GM19463 (cell line): ENCODE data around the gene GHDC.
A peak's percentile ranks its signal among the peaks of the same experiment; 100 is the strongest.

Experiments
- ATAC-seq: cut with Tn5 transposase; IDR thresholded peaks from one replicate; pipeline ENCODE4 v1.9.1; 2021; ENCODE audit warnings: mild to moderate bottlenecking, moderate library complexity; ENCODE audit not compliant: unreplicated experiment

Gene GHDC

DNA sequence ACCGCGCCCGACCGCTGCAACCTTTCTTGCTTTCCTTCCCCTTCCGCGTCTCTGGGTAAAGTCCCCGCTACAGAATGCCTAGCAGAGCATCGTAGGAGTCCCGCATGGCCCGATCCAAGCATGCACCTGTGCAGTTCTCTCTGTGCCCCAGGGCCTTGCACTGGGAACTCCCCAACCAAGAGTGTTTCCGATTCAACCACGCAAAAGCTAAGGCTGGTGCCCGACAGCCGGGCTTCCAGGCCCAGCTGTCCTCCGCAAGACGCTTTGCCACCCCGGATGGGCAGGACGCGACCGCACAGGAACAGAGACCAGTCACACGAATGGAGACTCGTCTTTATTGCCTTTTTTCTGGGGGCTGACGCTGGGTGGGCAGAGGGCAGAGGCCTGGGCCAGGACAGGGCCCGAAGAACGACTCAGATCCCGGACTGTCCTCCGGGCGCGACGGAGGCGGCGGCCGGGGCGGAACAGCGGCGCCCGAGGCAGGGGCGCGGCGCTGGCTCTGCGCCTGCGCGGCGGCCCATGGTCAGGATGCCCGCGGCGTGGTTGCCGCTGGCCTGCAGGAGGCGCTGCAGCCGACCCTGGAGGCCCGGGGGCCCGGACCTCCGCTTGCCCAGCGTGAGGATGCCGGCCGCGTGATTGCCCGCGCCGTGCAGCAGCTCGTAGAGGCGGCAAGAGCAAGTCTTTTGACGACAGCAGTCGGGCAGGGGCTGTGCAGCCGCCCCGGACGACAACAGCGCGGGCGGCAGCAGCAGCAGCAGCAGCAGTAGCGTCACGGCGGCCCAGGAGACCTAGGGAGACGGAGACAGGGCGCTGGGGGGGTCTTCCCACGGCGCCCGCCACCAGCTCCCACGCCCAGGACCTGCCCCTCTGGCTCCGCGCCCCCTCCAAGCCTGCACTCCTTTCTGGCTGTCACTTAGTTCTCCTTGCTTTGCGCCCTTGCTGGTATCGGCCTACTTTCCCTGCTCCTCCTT, 10.3 kb downstream of the GHDC start:
- ATAC-seq: peak; percentile 55

DNA sequence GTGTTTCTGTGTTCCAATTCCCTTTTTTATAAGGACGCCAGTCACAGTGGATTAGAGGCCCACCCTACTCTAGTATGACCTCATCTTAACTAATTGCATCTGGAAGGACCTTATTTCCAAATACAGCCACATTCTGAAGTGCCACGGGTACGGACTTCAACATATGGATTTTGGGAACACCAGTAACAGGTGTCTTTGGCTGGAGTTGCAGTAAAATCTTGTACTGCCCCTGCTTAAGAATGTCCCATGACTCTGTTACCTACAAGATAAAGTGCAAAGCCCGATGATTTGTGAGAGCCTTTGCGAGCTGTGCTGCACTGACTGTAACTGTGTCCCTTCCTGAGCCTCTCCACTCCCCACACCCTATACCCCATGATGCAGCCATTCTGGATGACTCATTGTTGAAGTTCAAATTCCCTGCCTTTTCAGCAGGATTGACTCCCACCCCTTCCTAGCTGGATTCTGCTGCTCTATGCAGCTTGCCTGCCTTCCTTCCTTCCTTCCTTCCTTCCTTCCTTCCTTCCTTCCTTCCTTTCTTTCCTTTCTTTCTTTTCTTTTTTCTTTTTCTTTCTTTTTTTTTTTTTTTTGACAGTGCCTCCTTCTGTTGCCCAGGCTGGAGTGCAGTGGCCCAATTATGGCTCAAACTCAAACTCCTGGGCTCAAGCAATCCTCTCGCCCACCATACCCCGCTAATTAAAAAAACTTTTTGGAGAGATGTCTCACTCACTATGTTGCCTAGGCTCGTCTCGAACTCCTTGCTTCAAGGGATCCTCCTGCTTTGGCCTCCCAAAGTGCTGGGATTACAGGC, 11.2 kb downstream of the GHDC start:
- ATAC-seq: no peak

DNA sequence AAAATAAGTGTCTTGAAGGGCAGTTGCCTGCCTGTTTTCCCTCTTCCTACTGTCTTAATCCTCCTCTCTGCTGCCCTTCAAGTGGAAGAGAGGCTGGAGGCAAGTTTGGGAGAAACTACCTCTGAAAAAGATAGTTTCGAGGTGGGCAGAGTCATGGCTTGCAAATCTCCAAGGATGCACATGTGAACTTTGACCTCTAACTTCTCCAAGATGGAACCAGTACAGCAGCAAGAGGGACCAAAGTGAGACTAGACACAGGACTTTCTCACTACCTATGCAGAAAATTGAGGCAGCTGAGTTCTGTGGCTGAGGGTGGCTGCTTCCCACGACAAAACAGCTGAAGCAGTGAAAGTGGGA, 12.5 kb downstream of the GHDC start:
- ATAC-seq: no peak

- peak; percentile 38 for ATAC-seq
These were observed 13.1 kb downstream of the GHDC start, which contains the start of gene KCNH4 for GRCh38 chr17:42180922-42181850. KCNH4 (minus strand) TSS chr17:42181142; CDS start chr17:42180945, 197 bp downstream.

DNA sequence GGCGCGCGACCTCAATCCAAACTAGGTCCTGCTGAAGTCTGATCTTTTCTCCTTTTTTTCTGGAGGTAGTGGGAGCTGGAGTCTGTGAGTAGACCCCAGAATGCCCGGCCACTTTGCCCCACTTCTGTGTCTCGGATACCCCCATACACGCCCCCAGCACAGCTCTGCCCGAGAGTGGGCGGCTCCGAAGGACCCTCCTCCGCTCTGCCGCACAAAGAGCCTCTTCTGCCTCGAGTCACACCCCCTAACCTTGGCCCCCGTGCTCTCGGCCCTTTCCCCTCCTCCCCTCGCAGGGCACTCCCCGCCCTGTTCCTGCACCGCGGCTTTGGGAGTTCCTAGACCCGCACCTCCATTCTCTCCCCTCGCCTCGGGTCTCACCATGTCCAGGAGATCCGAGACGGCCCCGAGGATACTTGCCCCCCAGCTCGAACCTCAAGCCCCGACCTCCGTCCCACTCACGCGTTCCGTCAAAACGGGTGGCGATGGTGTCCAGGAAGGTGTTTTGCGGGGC, 13.8 kb downstream of the GHDC start:
- ATAC-seq: no peak

DNA sequence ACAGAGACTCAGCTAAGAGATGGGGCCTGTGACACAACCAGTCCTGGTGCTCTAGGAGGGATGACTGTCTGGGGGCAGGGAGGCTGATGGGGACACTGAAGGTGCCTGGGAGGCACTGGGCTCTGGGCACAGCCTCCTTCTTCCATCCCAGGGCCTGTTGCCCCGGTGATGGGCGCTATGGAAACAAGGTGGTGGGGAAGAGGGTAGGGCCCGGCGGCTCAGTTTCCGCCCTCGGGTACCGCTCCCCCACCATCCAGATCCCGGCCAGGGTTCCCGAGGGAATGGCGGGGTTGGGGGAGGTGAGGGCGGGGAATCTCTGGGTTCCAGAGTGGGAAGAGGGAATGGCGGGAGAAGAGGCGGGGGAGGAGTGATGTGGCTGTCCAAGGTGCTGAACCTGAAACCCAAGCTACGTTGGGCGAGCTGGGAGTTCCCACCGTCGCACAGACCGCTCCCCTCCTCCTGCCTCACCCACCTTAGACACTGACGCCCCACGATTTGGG, 14.3 kb downstream of the GHDC start:
- no peak for ATAC-seq

- no peak for ATAC-seq
These were observed 15.0 kb downstream of the GHDC start for GRCh38 chr17:42179335-42179734.

GRCh38 chr17:42178817-42179216, 15.5 kb downstream of the GHDC start:
- peak; percentile 50 for ATAC-seq

GRCh38 chr17:42177684-42178083, 16.6 kb downstream of the GHDC start:
- no peak for ATAC-seq

DNA sequence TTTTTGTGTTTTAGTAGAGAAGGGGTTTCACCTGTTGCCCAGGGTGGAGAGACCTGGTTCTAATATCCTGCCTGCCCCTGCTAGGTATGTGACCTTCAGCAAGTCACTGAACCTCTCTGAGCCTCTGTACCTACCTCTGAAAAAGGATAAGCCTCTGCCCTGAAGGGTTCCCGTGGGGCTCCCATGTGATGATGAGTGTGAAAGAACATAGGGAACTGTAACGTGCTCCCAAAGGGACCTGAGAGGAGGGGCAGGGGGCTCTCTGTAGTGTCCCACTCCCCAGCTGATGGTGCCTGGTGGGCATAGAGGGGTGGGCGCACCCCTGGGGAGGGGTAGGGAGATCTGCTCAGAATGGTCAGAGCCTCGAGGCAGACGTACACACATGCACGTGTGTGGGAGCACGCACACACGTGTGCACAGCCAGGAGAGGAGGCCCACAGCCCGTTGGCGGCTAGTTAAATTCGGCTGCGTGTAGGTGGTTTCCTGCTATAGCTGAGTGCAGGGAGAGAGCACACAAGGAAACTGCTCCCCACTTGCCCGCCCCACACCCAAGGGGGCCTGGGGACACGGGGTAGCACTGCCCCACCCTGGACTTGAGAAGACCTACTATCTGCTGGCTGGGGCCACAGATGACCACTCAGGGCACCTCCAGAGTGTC, 20.0 kb downstream of the GHDC start:
- ATAC-seq: no peak

GRCh38 chr17:42171831-42172230, 22.5 kb downstream of the GHDC start:
- no peak for ATAC-seq

GRCh38 chr17:42169351-42169750, 24.9 kb downstream of the GHDC start:
- no peak for ATAC-seq

- no peak for ATAC-seq
These were observed 26.5 kb downstream of the GHDC start for GRCh38 chr17:42167807-42168206.

- no peak for ATAC-seq
These were observed 28.0 kb downstream of the GHDC start for GRCh38 chr17:42166196-42166763.

DNA sequence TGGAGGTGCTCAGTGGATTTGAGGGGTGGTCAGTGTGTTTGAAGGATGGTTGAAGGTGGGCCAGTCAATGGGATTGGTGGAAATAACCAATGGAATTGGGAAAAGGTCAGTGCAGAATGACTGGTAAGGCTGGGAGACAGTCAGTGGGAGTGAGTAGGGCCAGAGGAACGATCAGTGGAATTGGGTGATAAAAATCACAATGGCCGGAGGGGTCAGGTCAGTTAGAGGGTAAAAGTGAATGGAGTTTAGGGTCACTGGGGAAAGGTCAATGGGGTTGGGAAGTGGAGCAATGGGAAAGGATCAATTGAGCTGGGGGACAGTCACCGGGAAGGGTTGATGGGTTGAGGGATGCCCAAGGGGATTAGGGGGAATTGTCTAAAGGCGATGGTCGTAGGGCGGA, 28.5 kb downstream of the GHDC start:
- no peak for ATAC-seq

- ATAC-seq: no peak
These were observed 30.4 kb downstream of the GHDC start for GRCh38 chr17:42163696-42164407.

- ATAC-seq: no peak
These were observed 31.2 kb downstream of the GHDC start for GRCh38 chr17:42163113-42163512.

DNA sequence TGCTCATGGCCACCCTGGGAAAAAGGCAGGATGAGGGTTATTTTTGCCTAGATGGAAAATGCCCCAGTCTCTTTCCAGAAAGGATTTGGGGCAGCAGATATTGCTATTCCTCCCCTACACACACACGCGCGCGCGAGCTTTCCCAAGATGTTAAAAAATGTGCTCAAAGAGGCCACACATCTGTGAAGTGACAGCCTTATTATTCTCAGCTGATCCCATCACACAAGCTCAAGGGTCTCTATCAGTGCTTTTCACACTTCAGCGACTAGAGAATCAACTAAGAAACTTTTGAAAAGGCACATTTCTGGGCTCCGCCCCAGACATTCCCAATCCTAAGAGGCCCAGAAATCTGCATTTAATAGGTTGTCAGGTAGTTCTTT, 33.8 kb downstream of the GHDC start:
- ATAC-seq: no peak
